Ammon's horn (tissue), 1 donor: ENCODE results near the gene PCYOX1L.

Experiments
- DNase-seq: peaks from one replicate; pipeline ENCODE4 v3.0.0-alpha.2; 2016; ENCODE audit warnings: low spot score

Gene PCYOX1L

GRCh38 chr5:149357370-149358293, at the start of gene PCYOX1L:
PCYOX1L (plus strand) TSS chr5:149358046; CDS start chr5:149358069, 23 bp downstream.
- peak; percentile 99 for DNase-seq

GRCh38 chr5:149309354-149309753, 48.5 kb upstream of the PCYOX1L start:
- no peak for DNase-seq

- no peak for DNase-seq
Measured at GRCh38 chr5:149310488-149310887, 47.4 kb upstream of the PCYOX1L start.

- no peak for DNase-seq
Measured at GRCh38 chr5:149310947-149311658, 46.7 kb upstream of the PCYOX1L start.

- no peak for DNase-seq
Measured at GRCh38 chr5:149313151-149313841, 44.5 kb upstream of the PCYOX1L start.

GRCh38 chr5:149314571-149315111, 43.2 kb upstream of the PCYOX1L start:
- no peak for DNase-seq

GRCh38 chr5:149315753-149316152, 42.1 kb upstream of the PCYOX1L start:
- DNase-seq: no peak

GRCh38 chr5:149317281-149318048, 40.4 kb upstream of the PCYOX1L start:
- peak; percentile 71 for DNase-seq

- no peak for DNase-seq
Measured at GRCh38 chr5:149319174-149319573, 38.7 kb upstream of the PCYOX1L start.

- peak; percentile 65 for DNase-seq
Measured at GRCh38 chr5:149320791-149321330, 37.0 kb upstream of the PCYOX1L start.

- DNase-seq: no peak
Measured at GRCh38 chr5:149322518-149322917, 35.3 kb upstream of the PCYOX1L start.

- DNase-seq: no peak
Measured at GRCh38 chr5:149323210-149323609, 34.6 kb upstream of the PCYOX1L start.

GRCh38 chr5:149323621-149324205, 34.1 kb upstream of the PCYOX1L start:
- DNase-seq: no peak

GRCh38 chr5:149324641-149325040, 33.2 kb upstream of the PCYOX1L start:
- DNase-seq: no peak

GRCh38 chr5:149325166-149325735, 32.6 kb upstream of the PCYOX1L start:
- no peak for DNase-seq

- no peak for DNase-seq
Measured at GRCh38 chr5:149325894-149326293, 32.0 kb upstream of the PCYOX1L start.

GRCh38 chr5:149326611-149327010, 31.2 kb upstream of the PCYOX1L start:
- no peak for DNase-seq

- no peak for DNase-seq
Measured at GRCh38 chr5:149328177-149328576, 29.7 kb upstream of the PCYOX1L start.

GRCh38 chr5:149333711-149334443, 24.0 kb upstream of the PCYOX1L start:
- no peak for DNase-seq

- no peak for DNase-seq
Measured at GRCh38 chr5:149337736-149338135, 20.1 kb upstream of the PCYOX1L start.
